ENCODE data around the gene TRNAU1AP.
"Not testable (repeated sequence)": the region's sequence is repeated elsewhere in the genome, so short reads cannot be mapped to it uniquely, and the experiment has no call there.

The TRNAU1AP gene

DNA sequence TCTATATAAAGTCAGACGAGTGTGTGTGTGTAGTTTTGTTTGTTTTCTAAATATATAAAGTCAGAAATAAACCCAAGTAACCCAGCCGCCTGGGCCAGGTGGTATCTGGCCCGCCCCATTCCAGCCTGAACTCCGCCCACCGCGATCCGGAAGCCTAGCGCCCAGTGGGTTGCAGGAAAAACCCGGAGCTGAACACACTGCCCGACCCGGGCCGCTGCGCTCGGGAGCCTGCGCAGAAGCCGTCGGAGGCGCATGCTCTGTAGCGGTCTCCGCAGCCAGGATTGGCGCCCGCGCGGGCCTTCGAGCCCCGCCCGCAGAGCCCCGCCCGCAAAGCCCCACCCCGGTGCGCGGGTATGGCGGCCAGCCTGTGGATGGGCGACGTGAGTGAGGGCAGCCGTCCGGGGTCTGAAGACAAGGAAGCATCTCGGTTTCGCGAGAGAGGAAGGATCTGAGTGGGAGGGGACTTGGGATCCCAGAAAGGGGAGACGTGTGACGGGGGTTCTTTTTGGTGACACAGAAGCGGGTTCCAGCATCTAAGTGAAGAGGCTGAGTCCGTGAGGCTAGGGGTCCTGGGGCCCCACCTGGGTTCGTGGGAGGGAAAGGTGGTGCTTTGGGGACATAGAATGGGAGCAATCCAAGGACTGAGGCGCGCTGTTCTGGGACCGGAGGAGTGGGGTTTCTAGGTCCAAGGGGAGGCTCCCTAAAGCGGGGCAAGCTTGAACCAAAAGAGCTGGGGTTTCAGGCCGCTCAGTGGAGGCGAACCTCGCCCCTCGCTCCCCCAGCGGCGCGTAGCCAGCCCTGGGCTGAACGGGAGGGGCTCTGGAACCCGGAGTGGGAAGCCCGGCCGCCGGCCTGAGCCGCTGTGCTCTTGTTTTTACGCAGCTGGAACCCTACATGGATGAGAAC lies at the start of gene TRNAU1AP:
Gene TRNAU1AP, plus strand, starts transcription at position 328 of the 906 bp plus-strand sequence. Its CDS starts 26 bp downstream, at position 354.
- DNase-seq (ENCODE audit: low read depth), result peak; percentile 96

DNA sequence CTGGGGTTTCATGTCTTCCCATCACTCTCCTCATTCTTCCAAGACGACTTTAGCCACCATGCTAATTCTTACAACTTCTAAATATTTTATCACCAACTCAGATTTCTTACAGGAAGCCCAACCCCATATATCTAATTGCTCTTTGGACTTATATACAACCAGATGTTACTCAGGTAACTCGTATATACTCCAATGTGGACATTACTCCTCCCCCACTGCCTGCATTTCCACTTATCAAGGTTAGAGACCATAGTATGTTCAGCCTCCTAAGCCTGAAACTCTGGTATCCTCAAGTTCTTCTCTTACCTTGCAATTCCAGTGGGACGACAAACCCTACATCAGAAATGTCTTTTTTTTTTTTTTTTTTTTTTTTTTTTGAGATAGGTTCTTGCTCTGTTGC lies 49.8 kb upstream of the TRNAU1AP start:
- DNase-seq (ENCODE audit: low read depth), result no peak

GRCh38 chr1:28505406-28506187 lies 47.3 kb upstream of the TRNAU1AP start, which contains the start of gene RCC1:
Gene RCC1 (plus strand): TSS chr1:28506043. CDS start chr1:28529867, 23,824 bp downstream.
- peak; percentile 90 for DNase-seq (ENCODE audit: low read depth)

GRCh38 chr1:28506907-28507246 lies 46.0 kb upstream of the TRNAU1AP start:
- no peak for DNase-seq (ENCODE audit: low read depth)

- DNase-seq (ENCODE audit: low read depth), result no peak
Observed at GRCh38 chr1:28507247-28507645, 45.6 kb upstream of the TRNAU1AP start.

GRCh38 chr1:28507646-28508434 lies 45.0 kb upstream of the TRNAU1AP start:
- DNase-seq (ENCODE audit: low read depth), result no peak

GRCh38 chr1:28508435-28508754 lies 44.5 kb upstream of the TRNAU1AP start:
- DNase-seq (ENCODE audit: low read depth), result no peak

DNA sequence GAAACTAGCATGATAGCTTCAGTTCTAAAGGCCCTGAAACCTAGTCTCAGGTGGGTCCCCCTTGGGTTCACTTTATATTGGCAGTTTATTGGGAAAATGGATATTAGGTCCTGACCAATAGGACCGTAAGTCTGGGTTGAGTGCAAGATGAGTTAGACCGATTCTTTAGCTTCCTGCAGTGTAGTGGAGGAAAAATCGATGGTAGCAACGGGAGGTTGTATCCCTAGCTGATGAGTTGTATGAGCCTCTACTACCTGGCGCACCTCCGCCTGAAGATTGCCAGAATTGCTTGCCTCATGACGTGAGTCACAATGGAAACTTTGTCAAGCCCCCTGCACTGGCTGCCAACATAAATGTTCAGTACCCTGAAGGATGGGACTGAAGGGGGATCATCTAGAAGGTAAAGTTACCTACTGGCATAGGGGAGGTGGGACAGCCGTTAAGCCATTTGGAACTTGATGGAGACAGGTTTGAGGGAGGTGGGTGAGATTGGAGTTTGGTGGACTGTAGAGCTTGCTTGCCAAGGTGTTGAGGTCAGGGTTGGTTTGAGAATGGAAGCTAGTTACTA lies 43.1 kb upstream of the TRNAU1AP start:
- no peak for DNase-seq (ENCODE audit: low read depth)

GRCh38 chr1:28510273-28510969 lies 42.5 kb upstream of the TRNAU1AP start:
- no peak for DNase-seq (ENCODE audit: low read depth)

DNA sequence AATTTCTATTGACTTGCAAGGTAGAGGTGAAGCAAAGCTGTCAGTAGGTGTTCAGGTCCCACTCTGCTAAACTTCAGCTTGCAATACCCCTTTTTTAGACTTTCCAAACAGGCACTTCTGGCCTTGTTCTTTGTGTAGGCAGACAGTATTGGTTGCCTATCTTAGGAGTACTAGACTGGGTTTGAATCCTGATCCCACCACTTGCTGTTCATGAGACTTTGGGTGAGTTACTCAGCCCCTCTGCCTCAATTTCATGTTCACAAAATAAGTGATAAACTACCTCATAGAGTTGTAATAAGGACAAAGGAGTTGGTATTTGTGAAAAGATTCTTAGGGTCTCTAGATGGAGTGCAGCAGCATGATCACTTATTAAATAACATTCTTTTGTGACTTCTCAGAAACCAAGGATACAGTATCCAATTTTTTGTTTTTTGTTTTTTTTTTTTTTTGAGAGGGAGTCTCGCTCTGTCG lies 41.9 kb upstream of the TRNAU1AP start:
- DNase-seq (ENCODE audit: low read depth), result no peak

DNA sequence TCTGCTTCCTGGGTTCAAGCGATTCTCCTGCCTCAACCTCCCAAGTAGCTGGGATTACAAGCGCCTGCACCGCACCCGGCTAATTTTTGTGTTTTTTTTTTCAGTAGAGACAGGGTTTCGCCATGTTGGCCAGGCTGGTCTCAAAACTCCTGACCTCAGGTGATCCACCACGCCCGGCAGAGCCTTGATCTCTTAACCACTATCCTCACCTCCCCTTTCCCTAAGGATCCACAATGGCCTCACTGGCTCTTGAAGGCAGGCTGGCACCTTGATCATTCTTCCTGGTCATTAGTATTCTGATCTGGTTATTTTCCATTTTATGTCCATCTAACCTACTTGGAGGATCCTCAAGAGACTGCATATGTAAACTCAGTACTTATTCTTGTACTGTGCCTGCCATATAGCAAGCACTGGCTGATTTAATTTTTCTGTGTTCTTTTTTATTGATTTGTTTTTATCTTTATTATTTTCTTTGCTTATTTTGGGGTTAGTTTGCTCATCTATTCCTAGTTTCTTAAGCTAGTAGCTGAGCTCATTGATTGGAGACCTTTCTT lies 40.8 kb upstream of the TRNAU1AP start:
- no peak for DNase-seq (ENCODE audit: low read depth)

DNA sequence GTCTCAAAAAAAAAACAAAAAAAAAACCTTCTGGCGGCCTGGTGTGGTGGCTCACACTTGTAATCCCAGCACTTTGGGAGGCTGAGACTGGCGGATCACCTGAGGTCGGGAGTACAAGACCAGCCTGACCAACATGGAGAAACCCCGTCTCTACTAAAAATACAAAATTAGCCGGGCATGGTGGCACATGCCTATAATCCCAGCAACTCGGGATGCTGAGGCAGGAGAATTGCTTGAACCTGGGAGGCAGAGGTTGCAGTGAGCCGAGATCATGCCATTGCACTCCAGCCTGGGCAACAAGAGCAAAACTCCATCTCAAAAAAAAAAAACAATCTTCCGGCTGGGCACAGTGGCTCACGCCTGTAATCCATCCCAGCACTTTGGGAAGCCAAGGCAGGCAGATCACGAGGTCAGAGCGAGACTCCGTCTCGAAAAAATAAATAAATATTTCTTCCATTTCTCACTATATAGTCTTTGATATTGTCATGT lies 38.4 kb upstream of the TRNAU1AP start:
- not testable (repeated sequence) for DNase-seq (ENCODE audit: low read depth)

DNA sequence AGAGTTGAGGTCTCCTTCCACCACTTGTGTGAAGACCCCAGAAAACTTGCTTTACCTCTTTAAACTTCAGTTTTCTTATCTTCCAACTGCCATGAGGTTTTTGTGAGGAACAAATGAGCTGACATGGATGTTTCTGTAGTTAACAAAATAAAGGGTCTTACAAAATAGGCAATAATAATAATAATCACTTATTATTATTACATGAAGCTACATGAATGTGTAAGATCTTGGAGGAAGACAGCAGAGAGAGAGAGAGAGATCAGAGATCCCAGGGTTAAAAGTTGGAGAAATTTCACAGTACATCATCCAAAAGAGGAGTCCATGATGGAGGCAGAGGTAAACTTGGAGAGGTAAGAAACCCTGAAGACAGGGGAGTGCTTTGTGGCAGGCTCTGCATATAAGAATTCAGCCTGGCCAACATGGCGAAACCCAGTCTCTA lies 36.3 kb upstream of the TRNAU1AP start:
- DNase-seq (ENCODE audit: low read depth), result no peak

GRCh38 chr1:28517649-28517999 lies 35.3 kb upstream of the TRNAU1AP start:
- no peak for DNase-seq (ENCODE audit: low read depth)

DNA sequence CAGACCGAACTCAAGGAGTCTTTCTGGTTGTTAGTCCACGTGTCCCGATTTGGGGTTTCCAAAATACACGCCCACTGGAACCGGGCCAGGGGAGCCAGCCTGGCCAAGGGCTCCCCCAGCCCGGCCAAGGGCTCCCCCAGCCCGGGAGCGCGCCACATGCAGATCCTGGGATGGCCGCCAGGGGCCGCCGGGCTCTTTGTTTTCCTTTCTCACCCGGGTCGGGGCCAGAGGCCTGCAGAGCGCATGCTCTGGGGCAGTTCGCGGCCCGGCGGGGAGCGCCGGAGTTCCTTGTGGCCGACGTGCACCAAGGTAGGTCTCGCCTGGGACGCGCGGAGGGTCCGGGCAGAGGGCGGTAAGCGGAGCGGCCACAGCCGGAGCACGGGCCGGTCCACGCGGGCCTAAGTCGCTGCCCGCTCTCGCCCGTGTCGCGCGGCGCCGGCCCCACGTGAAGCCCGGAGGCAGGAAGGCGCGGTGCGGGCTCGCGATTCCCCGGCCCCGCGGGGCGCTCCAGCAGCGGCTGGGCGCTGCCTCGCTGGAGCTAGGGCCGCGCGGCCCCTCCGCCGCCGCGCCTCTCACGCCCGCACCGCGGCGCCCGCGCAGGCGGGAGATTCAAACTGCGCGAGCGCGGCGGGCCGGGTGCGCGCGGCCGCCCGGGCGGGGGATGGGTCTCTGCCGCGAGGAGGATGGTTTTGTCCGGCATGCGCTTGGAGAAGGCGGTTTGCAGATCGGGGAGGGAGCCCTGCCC lies 34.7 kb upstream of the TRNAU1AP start:
- peak; percentile 81 for DNase-seq (ENCODE audit: low read depth)

DNA sequence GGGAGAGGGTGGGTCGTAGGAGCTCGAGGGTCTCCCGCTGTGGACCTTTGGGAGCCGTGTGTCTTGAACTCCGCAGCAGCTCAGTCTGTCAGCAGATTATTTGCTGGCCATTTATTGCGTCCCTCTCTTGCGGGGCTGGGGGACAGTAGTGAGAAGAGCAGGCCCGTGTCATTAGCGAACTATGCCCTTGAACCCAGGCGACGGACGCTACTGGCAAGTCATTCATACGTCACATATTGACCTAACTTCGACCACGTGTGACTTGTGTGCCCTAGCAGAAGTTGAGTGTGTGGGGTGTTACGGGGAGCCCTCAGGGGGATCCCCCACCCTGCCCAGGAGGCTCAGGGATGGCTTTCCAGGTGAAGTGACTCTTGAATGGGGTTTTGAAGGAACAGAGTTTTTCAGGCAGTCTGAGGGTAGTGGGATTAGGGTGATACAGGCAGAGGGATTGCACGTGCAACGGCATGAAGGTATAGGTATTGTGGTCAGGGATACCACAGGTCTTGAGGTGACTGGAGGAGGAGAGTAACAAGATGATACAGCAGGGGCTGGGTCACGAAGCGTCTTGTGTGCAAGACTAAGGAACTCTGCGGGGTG lies 34.0 kb upstream of the TRNAU1AP start:
- DNase-seq (ENCODE audit: low read depth), result no peak

- no peak for DNase-seq (ENCODE audit: low read depth)
Observed at GRCh38 chr1:28519946-28520725, 32.7 kb upstream of the TRNAU1AP start.

DNA sequence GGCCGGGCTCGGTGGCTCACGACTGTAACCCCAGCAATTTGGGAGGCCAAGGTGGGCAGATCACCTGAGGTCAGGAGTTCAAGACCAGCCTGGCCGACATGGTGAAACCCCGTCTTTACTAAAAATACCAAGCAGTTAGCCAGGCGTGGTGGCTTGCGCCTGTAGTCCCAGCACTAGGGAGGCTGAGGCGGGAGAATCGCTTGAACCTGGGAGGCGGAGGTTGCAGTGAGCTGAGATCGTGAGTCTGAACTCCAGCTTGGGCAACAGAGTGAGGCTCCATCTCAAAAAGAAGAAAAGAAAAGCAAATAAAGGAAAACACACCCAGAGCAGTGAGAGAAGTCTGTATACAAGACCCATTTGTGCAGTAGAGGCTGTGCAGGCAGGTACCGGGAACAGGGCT lies 32.1 kb upstream of the TRNAU1AP start:
- DNase-seq (ENCODE audit: low read depth), result not testable (repeated sequence)
